Hematopoietic multipotent progenitor cell (in vitro differentiated cells): Measurements from ENCODE around the gene CCR2. TPM values are rescaled to one million over a fixed set of nuclear protein-coding genes. Genes with fewer than 3 reads are reported as not detected.
"Not testable (repeated sequence)": the region's sequence is repeated elsewhere in the genome, so short reads cannot be mapped to it uniquely, and the experiment has no call there.

ENCODE experiments used
- DNase-seq, 3 donors: peaks; one replicate each; pipeline ENCODE4 v3.0.0-alpha.2; 2011 to 2015; ENCODE audit warnings: low read depth in 2 of 3, low spot score in 2 of 3
- total RNA-seq: library from RNA; depleted of rRNA; stranded (reverse); fragments of >200 nt; gene quantifications from one replicate; pipeline ENCODE4 v1.2.3, GENCODE V29; 2012

The CCR2 gene
- total RNA-seq, 1 donor, result 0.81 TPM

- DNase-seq, result no peak
These were observed 21.3 kb downstream of the CCR2 start for GRCh38 chr3:46375218-46375617.

- no peak for DNase-seq
These were observed 21.9 kb downstream of the CCR2 start for GRCh38 chr3:46375814-46376213.

GRCh38 chr3:46378426-46378942 is 24.6 kb downstream of the CCR2 start:
- DNase-seq, result peak; percentile 16 to 80 (median 55)

DNA sequence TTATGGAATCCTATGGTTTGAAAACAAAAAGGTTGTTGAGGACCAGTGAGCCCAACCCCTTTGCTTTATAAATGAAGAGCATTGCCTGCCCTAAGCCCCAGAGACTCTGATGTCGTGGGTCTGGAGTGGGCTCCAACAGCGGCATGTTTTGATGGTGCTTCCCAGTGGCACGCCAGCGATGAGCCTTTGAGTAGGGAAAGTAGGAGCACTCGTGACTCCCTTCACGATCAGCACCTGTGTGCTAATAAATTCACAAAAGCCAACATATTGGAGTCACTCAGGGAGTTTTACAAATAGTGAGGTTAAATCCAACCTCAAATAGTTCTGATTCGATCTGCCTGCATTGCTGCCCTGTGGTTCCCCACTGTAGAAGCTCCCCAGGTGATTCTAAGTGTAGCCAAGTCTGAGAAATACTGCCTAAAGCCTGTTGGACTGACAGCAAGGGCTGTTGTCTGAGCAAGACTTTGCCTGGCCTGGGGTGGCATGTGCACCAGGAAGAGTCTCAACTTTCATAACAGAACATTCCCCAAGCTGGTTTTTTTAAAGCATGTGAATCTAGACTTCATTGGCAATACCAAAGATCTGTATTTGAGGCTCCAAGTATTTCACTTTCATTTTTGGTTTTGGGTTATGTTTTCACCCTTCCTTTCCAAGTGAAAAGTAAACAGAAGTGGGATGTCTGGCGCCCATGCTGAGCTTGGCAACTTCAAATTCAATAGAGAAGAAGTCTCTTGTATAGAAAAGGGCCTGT is 26.7 kb downstream of the CCR2 start:
- peak in 1 of 3 donors; percentile 42 for DNase-seq

DNA sequence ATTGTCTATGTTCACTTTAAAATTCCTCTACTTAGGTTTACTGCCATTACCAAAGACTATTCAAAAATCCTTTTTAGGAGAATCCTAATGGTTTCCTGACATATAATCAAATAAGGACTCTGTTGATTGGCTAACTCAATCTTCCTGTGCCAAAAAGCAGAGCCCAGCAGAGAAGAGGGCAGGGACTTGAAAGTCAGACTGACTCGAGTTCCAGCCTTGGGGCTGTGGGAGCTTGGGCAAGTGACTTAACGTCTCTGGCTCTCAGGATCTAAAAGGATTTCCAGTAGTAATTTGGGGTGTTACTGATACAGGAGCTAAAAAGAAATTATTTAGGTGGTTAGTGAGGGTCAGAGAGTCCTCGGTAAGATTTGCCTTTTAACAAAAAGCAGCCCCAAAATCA is 27.7 kb downstream of the CCR2 start:
- no peak for DNase-seq

GRCh38 chr3:46383211-46383950 is 29.5 kb downstream of the CCR2 start:
- no peak for DNase-seq

- DNase-seq, result no peak
These were observed 30.0 kb downstream of the CCR2 start for GRCh38 chr3:46383951-46384330.

GRCh38 chr3:46386205-46386604 is 32.3 kb downstream of the CCR2 start:
- peak in 2 of 3 donors; percentile 74 to 78 for DNase-seq

GRCh38 chr3:46388847-46389246 is 34.9 kb downstream of the CCR2 start:
- DNase-seq, result not testable (repeated sequence)

DNA sequence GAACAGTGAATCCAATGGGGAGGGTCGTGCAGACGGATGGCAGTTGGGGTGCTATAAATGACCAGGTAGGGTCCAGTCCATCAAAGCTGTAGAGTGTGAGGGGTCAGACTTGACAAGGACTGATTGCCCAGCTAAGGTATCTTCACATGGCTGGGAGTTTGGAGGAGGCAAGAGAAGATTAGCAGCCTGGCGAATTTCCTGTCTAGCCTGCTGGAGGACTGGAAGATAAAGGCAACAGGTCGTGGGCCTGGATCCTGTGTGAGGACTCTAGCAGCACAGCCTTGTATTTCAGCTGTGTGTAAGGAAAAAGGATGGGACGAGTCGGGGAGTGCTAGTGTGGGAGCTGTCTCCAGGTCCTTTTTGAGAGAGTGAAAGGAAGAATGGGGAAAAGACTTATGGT is 35.4 kb downstream of the CCR2 start:
- DNase-seq, result no peak

GRCh38 chr3:46391526-46391925 is 37.6 kb downstream of the CCR2 start:
- not testable (repeated sequence) for DNase-seq

- no peak for DNase-seq
These were observed 39.1 kb downstream of the CCR2 start for GRCh38 chr3:46393011-46393410.

DNA sequence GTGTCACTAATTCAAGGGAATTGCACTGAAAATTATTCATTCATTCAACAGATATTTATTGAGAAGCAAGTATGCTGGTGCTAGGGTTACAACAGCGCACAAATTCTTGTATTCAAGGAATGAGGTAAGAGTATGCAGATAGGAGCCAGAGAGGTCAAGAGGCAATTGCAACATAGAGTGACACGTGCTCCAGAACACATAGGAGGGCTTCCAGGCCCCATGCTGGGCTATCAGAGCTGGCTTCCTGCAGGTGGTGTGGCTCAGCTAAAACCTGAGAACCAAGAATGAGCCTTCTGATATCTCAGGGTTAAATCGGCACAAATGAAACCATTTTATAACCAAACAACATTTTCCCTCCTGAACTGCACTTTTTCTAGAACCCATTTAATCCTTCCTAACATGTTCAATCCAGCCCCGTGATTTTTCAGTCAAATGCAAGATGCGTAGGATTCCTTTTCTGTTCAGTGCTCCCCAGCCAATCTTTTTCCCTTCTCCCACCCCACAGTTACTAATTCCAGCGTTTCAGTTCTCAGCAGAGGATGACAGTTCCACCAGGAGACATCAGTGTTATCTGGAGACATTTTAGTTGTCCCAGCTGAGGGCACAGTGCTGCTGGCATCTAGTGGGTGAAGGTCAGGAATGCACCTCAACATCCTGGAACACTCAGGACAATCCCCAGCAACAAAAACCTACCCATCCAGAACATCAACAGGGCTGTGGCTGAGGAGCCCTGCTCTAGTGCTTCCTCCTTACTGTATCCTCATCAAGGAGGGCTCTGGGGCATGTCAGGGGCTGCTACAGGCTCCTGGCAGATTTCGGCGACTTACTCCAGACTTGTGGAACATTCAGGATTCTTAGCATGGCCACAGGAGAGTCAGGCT is 39.9 kb downstream of the CCR2 start:
- DNase-seq, result no peak

GRCh38 chr3:46395210-46395661 is 41.3 kb downstream of the CCR2 start:
- no peak for DNase-seq

DNA sequence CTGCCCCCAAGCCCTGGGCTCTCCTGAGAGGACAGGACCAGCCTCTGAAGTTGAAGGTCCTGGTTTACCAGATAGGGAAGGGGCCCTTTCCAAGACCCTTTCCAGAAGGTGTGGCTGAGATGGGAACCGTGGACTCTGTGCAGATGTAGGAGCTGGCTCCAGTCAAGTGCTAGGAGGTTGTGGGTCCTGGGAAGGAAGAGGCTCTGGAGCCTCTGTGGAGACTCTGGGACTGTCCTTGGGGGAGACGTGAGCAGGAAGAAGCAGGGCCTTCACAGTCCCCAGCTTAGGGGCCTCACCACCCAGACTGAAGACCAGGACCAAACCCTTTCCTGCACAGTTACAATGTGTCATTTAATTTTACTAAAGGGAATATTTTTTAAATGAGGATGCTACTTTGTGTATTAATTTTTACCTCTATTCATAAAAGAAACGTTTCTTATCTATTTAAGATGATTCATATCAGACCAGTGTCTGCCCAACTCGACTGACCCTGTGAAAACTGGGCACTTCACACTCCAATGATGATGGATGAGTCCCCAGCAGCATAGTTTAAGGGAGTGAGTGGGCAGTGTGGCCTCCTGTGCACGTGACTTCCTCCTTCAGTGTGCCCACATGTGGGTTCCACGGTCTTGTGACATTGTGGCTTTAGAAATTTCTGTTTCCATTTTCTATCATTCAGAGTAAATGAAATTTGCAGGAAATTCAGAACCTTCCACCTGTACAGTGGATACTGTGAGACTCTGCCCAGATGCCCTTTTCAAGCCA is 42.0 kb downstream of the CCR2 start:
- DNase-seq, result peak in 2 of 3 donors; percentile 37 to 57

DNA sequence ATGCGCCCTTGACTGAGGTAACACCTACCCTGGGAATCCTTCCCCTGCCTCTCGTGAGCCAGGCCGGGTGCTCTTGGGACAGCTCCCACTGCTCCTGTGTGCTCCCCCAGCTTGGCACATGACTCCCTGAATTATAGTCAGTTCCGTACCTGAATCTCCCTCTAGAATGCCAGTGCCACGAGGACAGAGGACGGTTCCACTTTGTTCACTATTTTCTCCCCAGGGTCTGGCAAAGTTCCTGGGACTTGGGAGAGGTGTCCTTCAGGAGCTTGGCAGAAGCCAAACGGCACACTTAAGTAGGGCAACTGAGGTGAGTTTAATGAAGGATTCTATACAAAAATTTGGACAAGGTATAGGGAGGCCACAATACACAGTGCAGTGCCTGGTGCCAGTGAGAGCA is 43.2 kb downstream of the CCR2 start:
- DNase-seq, result no peak

GRCh38 chr3:46398186-46398955 is 44.5 kb downstream of the CCR2 start:
- no peak for DNase-seq

GRCh38 chr3:46399098-46399497 is 45.2 kb downstream of the CCR2 start:
- no peak for DNase-seq

DNA sequence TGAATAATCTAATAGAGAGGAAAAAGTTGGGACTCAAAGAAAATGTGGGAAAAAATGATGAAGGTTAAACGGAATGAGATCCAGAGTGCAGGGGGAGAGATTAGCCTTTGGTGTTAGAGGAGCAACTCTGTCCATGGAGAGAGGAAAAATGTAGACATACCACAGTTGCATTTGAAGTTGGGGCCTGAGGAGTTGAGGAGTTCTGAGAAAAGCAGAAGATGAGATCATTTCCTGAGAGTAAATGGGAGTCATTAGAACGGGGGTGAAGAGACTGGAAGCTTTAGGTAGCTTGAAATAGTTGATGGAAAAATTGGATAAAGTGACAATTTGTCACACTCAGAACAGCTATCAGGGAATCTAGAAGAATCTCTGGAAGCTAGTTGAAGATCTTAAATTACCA is 45.6 kb downstream of the CCR2 start:
- no peak for DNase-seq
